Panc1 (cell line): Measurements from ENCODE around the gene CPPED1. TPM values are rescaled to one million over a fixed set of nuclear protein-coding genes. Genes with fewer than 3 reads are reported as not detected.

Source experiments
- ATAC-seq: fragments of 200-7000 bp; cut with Tn5 transposase; 2 replicates; pipeline ENCODE4 v1.9.1; 2020; ENCODE audit warnings: mild to moderate bottlenecking, moderate library complexity
- BruUV-seq: library from RNA; stranded (reverse); fragments of 400-500 nt; replicated peaks from 2 replicates; lab custom pipeline; 2021; lab: Mats Ljungman, UMichigan
- CTCF ChIA-PET: fragments of 300-600 bp; sonication (Branson Sonifier 250); formaldehyde crosslinking; loops from one replicate; lab custom pipeline; 2022; ENCODE audit warnings: antibody characterized with exemption; lab: Charles Lee
- POLR2A ChIA-PET: fragments of 300-600 bp; sonication (Branson Sonifier 250); formaldehyde crosslinking; loops from one replicate; lab custom pipeline; 2022; ENCODE audit warnings: antibody characterized with exemption; lab: Charles Lee
- DNase-seq: peaks from one replicate; pipeline ENCODE4 v3.0.0-alpha.2; 2010; ENCODE audit warnings: low read depth, low spot score
- H3K27ac ChIP-seq: 2 replicates; pipeline ENCODE4 v1.5.1; 2011; ENCODE audit warnings: mild to moderate bottlenecking, low read length, inconsistent platforms
- H3K27me3 ChIP-seq: fragments of 200-500 bp; sonication (Bioruptor generic); 2 replicates; pipeline ENCODE4 v1.6.0; 2014; ENCODE audit warnings: low read length, inconsistent platforms; ENCODE audit not compliant: control insufficient read depth, insufficient read depth
- H3K36me3 ChIP-seq: fragments of 200-500 bp; sonication (Bioruptor generic); 2 replicates; pipeline ENCODE4 v1.5.1; 2014; ENCODE audit warnings: inconsistent platforms, mild to moderate bottlenecking, low read length, moderate library complexity; ENCODE audit not compliant: control insufficient read depth, insufficient read depth
- H3K4me1 ChIP-seq: 2 replicates; pipeline ENCODE4 v1.5.1; 2011; ENCODE audit warnings: inconsistent platforms, mild to moderate bottlenecking, low read length, moderate library complexity; ENCODE audit not compliant: control insufficient read depth, insufficient read depth
- H3K4me3 ChIP-seq, 2 experiments: 2 replicates each; pipeline ENCODE4 v1.5.1; 2011 to 2012; ENCODE audit warnings: low read depth in 2 of 2, low read length in 2 of 2, mild to moderate bottlenecking in 2 of 2, inconsistent platforms in 1 of 2, moderate library complexity in 1 of 2
- H3K9me3 ChIP-seq: fragments of 200-500 bp; sonication (Bioruptor generic); 2 replicates; pipeline ENCODE4 v1.5.1; 2014; ENCODE audit warnings: low read depth, mild to moderate bottlenecking, inconsistent platforms, low read length, moderate library complexity; ENCODE audit not compliant: control insufficient read depth, insufficient read depth
- POLR2AphosphoS5 ChIP-seq: IDR thresholded peaks from 2 replicates; pipeline ENCODE4 v1.6.1; 2012; ENCODE audit warnings: mild to moderate bottlenecking, low read depth, low read length, moderate library complexity
- SIN3A ChIP-seq: IDR thresholded peaks from 2 replicates; pipeline ENCODE4 v1.6.1; 2012; ENCODE audit warnings: low read depth, mild to moderate bottlenecking, low read length, moderate library complexity, borderline replicate concordance; ENCODE audit not compliant: insufficient read depth
- TCF7L2 ChIP-seq: IDR thresholded peaks from 2 replicates; pipeline ENCODE4 v1.6.1; 2011; ENCODE audit warnings: mild to moderate bottlenecking, low read depth, low read length, inconsistent platforms
- in situ Hi-C: cut with HindIII; loops from 2 replicates; pipeline ENCODE4 v1.10.0; 2016; ENCODE audit warnings: low sequenced_read_pairs, low pct_unique_long_range_greater_than_20kb
- intact Hi-C: fragments of 100-400 bp; cut with micrococcal nuclease; formaldehyde crosslinking; loops from one replicate; pipeline ENCODE4 v1.10.0; 2022; ENCODE audit not compliant: unreplicated experiment
- total RNA-seq: library from RNA; stranded (reverse); gene quantifications from one replicate; pipeline ENCODE4 v1.2.1, GENCODE V29; 2021; ENCODE audit not compliant: unreplicated experiment
- TF ChIP-seq, protein P1 (sequence below): fragments of 450-650 bp; IDR thresholded peaks from 2 replicates; pipeline ENCODE4 v1.5.1; 2017; ENCODE audit warnings: mild to moderate bottlenecking
- TF ChIP-seq, protein P2 (sequence below), 2 experiments: IDR thresholded peaks; 2 replicates each; pipeline ENCODE4 v1.6.1; 2011 to 2012; ENCODE audit warnings: low read depth in 2 of 2, control low read depth in 1 of 2, low read length in 1 of 2, mild to moderate bottlenecking in 1 of 2, moderate library complexity in 1 of 2; ENCODE audit not compliant: insufficient read depth in 1 of 2

The CPPED1 gene
- total RNA-seq, 1 experiment from 2014 or later, result 12.5 TPM

DNA sequence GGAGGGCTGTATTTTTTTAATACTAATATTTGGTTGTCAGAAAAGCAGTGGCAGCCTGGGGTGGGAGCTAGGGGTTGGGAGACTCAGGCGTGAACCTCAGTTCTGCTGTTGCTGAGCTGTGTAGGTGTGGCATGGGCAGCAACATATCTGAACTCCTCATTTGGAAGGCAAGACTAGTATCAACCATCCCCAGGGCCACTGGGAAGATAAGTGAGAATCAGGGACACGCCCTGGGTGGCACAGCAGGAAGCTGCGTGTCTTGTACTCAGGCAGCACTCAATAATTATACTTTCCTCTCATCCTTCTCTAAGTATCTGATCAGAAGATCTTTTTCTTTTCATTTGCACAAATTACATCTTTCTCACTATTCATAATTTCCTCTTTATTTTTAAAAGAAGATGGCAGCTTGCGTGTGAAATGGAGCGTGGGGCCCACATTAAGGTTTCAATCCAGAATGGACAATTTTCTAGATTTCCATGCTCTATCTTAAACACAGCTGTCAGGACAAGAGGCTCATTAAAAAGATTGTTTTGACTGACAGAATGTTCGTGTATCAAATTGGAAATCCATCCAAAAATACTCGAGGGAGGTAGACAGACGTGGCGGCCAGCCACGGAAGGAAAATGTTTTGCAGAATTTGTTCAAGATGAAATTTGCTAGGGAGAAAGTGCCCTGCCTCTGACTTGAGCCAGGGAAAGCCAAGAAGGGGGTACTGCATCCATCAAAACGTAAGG is 121.1 kb downstream of the CPPED1 start:
- CTCF ChIA-PET, result no interaction called here
- no peak for TF ChIP-seq SIN3A
- TF ChIP-seq, protein P1, sequence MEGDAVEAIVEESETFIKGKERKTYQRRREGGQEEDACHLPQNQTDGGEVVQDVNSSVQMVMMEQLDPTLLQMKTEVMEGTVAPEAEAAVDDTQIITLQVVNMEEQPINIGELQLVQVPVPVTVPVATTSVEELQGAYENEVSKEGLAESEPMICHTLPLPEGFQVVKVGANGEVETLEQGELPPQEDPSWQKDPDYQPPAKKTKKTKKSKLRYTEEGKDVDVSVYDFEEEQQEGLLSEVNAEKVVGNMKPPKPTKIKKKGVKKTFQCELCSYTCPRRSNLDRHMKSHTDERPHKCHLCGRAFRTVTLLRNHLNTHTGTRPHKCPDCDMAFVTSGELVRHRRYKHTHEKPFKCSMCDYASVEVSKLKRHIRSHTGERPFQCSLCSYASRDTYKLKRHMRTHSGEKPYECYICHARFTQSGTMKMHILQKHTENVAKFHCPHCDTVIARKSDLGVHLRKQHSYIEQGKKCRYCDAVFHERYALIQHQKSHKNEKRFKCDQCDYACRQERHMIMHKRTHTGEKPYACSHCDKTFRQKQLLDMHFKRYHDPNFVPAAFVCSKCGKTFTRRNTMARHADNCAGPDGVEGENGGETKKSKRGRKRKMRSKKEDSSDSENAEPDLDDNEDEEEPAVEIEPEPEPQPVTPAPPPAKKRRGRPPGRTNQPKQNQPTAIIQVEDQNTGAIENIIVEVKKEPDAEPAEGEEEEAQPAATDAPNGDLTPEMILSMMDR, result no peak
- TF ChIP-seq, protein P2, sequence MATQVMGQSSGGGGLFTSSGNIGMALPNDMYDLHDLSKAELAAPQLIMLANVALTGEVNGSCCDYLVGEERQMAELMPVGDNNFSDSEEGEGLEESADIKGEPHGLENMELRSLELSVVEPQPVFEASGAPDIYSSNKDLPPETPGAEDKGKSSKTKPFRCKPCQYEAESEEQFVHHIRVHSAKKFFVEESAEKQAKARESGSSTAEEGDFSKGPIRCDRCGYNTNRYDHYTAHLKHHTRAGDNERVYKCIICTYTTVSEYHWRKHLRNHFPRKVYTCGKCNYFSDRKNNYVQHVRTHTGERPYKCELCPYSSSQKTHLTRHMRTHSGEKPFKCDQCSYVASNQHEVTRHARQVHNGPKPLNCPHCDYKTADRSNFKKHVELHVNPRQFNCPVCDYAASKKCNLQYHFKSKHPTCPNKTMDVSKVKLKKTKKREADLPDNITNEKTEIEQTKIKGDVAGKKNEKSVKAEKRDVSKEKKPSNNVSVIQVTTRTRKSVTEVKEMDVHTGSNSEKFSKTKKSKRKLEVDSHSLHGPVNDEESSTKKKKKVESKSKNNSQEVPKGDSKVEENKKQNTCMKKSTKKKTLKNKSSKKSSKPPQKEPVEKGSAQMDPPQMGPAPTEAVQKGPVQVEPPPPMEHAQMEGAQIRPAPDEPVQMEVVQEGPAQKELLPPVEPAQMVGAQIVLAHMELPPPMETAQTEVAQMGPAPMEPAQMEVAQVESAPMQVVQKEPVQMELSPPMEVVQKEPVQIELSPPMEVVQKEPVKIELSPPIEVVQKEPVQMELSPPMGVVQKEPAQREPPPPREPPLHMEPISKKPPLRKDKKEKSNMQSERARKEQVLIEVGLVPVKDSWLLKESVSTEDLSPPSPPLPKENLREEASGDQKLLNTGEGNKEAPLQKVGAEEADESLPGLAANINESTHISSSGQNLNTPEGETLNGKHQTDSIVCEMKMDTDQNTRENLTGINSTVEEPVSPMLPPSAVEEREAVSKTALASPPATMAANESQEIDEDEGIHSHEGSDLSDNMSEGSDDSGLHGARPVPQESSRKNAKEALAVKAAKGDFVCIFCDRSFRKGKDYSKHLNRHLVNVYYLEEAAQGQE (IDR thresholded peaks at IDR 0.05; ENCODE audit: insufficient read depth in 1 of 2, low read depth in 2 of 2, low read length in 1 of 2), result no peak
- TF ChIP-seq TCF7L2, result no peak
- no peak for TF ChIP-seq POLR2AphosphoS5
- ATAC-seq (no peak), DNase-seq (no peak)
- POLR2A ChIA-PET, result interaction anchor here (0.6 kb wide), 1 partner anchor 40 kb away, joined by 3 read pairs; no protein-coding TSS in a partner anchor
- H3K4me3 ChIP-seq, result no peak overlapping the region
- no peak overlapping the region for H3K27ac ChIP-seq
- intact Hi-C loops, result no loop called here
- no peaks in the 10 kb centered on the region for H3K27me3 ChIP-seq
- no peaks in the 10 kb centered on the region for H3K4me1 ChIP-seq
- BruUV-seq, result no TSS peak
- in situ Hi-C loops, result no loop called here
- H3K9me3 ChIP-seq, result no peaks in the 10 kb centered on the region
- no peaks in the 10 kb centered on the region for H3K36me3 ChIP-seq

DNA sequence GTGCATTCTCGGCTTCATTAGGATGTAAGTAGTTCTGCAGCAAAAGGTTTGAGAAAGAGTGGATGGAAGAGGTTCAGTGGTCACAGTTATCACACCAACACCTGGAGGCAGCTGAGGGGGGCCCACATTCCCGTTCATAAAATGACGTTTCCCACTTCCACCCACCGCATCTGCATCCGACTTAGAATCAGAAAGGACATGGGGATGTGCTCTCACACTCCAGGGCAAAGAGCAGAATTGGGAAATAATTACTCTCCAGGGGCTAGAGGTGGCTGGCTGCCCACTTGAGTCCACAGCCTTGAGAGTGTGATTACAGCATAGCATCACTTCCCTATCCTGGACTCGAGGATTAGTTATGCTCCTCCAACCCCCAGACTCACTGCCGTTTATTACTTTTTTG is 122.0 kb downstream of the CPPED1 start:
- POLR2A ChIA-PET, result no interaction called here
- no peak overlapping the region for H3K4me3 ChIP-seq
- H3K4me1 ChIP-seq, result no peaks in the 10 kb centered on the region
- no peak for DNase-seq
- no peaks in the 10 kb centered on the region for H3K27me3 ChIP-seq
- in situ Hi-C loops (no loop called here), intact Hi-C loops (no loop called here)
- TF ChIP-seq POLR2AphosphoS5 (no peak), SIN3A (no peak), TCF7L2 (no peak)
- TF ChIP-seq, protein P2 (IDR thresholded peaks at IDR 0.05; ENCODE audit: insufficient read depth in 1 of 2, low read depth in 2 of 2, low read length in 1 of 2), result no peak
- TF ChIP-seq, protein P1, result no peak
- BruUV-seq, result no TSS peak
- H3K27ac ChIP-seq, result no peak overlapping the region
- H3K36me3 ChIP-seq, result no peaks in the 10 kb centered on the region
- ATAC-seq, result no peak
- CTCF ChIA-PET, result no interaction called here
- H3K9me3 ChIP-seq, result no peaks in the 10 kb centered on the region
